HEK293 (cell line): Measurements from ENCODE around the gene SLC30A7.

Source experiments
- CTCF ChIA-PET: fragments of 350-600 bp; formaldehyde crosslinking; extraction: SDS; loops from one replicate; lab custom pipeline; 2021; ENCODE audit warnings: antibody characterized with exemption; lab: Yijun Ruan, JAX
- POLR2A ChIA-PET: fragments of 300-600 bp; formaldehyde crosslinking; extraction: SDS; loops from one replicate; lab custom pipeline; 2020; ENCODE audit warnings: antibody characterized with exemption, inconsistent platforms; lab: Yijun Ruan, JAX
- H3K27ac ChIP-seq: fragments of 200-500 bp; sonication (Bioruptor generic); 2 replicates; pipeline ENCODE4 v1.5.1; 2014; ENCODE audit warnings: low read depth, low read length, control low read depth, inconsistent platforms; ENCODE audit errors: extremely low read depth
- H3K36me3 ChIP-seq, 2 experiments: fragments of 200-500 bp in 1 of 2; sonication (Bioruptor generic) in 1 of 2; 1 replicate in 1 of 2; 2 replicates in 1 of 2; pipeline ENCODE4 v1.5.1; 2014 to 2017; ENCODE audit warnings: inconsistent platforms in 2 of 2, low read length in 2 of 2; ENCODE audit not compliant: control insufficient read depth in 2 of 2, insufficient read depth in 1 of 2
- H3K4me1 ChIP-seq: fragments of 200-500 bp; sonication (Bioruptor generic); 2 replicates; pipeline ENCODE4 v1.5.1; 2014; ENCODE audit warnings: mild to moderate bottlenecking, low read length, inconsistent platforms; ENCODE audit not compliant: control insufficient read depth, insufficient read depth
- H3K4me3 ChIP-seq: 2 replicates; pipeline ENCODE4 v1.5.1; 2011; ENCODE audit warnings: low read depth, mild to moderate bottlenecking, control low read depth, low read length, moderate library complexity
- H3K9me3 ChIP-seq: fragments of 200-500 bp; sonication (Bioruptor generic); 2 replicates; pipeline ENCODE4 v1.5.1; 2014; ENCODE audit warnings: low read depth, low read length, inconsistent platforms; ENCODE audit not compliant: control insufficient read depth, insufficient read depth
- EGR2 ChIP-seq: fragments of 450-650 bp; formaldehyde crosslinking; IDR thresholded peaks from 2 replicates; pipeline ENCODE4 v1.5.1; 2016; ENCODE audit warnings: low read depth, missing biosample characterization, missing genetic modification characterization
- FEZF1 ChIP-seq: fragments of 450-650 bp; formaldehyde crosslinking; IDR thresholded peaks from 2 replicates; pipeline ENCODE4 v1.5.1; 2016; ENCODE audit warnings: missing biosample characterization, missing genetic modification characterization
- GLI4 ChIP-seq: fragments of 450-650 bp; formaldehyde crosslinking; IDR thresholded peaks from 2 replicates; pipeline ENCODE4 v1.5.1; 2016; ENCODE audit warnings: missing biosample characterization, missing genetic modification characterization
- GLIS1 ChIP-seq: fragments of 450-650 bp; formaldehyde crosslinking; IDR thresholded peaks from 2 replicates; pipeline ENCODE4 v1.5.1; 2016; ENCODE audit warnings: missing biosample characterization, missing genetic modification characterization
- KLF7 ChIP-seq: fragments of 450-650 bp; formaldehyde crosslinking; IDR thresholded peaks from 2 replicates; pipeline ENCODE4 v1.5.1; 2016; ENCODE audit warnings: missing biosample characterization, missing genetic modification characterization, borderline replicate concordance
- SP7 ChIP-seq: fragments of 450-650 bp; formaldehyde crosslinking; IDR thresholded peaks from 2 replicates; pipeline ENCODE4 v1.5.1; 2016; ENCODE audit warnings: missing biosample characterization, missing genetic modification characterization
- ZEB2 ChIP-seq: fragments of 450-650 bp; formaldehyde crosslinking; IDR thresholded peaks from 2 replicates; pipeline ENCODE4 v1.5.1; 2016; ENCODE audit warnings: missing biosample characterization, missing genetic modification characterization
- ZNF132 ChIP-seq: fragments of 450-650 bp; formaldehyde crosslinking; IDR thresholded peaks from 2 replicates; pipeline ENCODE4 v1.5.1; 2017; ENCODE audit warnings: missing biosample characterization, missing genetic modification characterization, borderline replicate concordance
- ZNF140 ChIP-seq: fragments of 450-650 bp; formaldehyde crosslinking; IDR thresholded peaks from 2 replicates; pipeline ENCODE4 v1.5.1; 2016; ENCODE audit warnings: missing biosample characterization, missing genetic modification characterization
- ZNF211 ChIP-seq: fragments of 450-650 bp; formaldehyde crosslinking; IDR thresholded peaks from 2 replicates; pipeline ENCODE4 v1.5.1; 2016; ENCODE audit warnings: low read depth, missing biosample characterization, missing genetic modification characterization
- ZNF23 ChIP-seq: fragments of 450-650 bp; formaldehyde crosslinking; IDR thresholded peaks from 2 replicates; pipeline ENCODE4 v1.5.1; 2016; ENCODE audit warnings: missing biosample characterization, missing genetic modification characterization, borderline replicate concordance
- ZNF239 ChIP-seq: fragments of 450-650 bp; formaldehyde crosslinking; IDR thresholded peaks from 2 replicates; pipeline ENCODE4 v1.5.1; 2016; ENCODE audit warnings: missing biosample characterization, missing genetic modification characterization
- ZNF274 ChIP-seq, 2 experiments: fragments of 200-500 bp in 1 of 2; fragments of 450-650 bp in 1 of 2; sonication (Bioruptor generic) in 1 of 2; formaldehyde crosslinking in 1 of 2; IDR thresholded peaks; 2 replicates each; pipeline versions ENCODE4 v1.5.1 to v1.6.1; 2014 to 2016; ENCODE audit warnings: borderline replicate concordance in 1 of 2, inconsistent platforms in 1 of 2, low read length in 1 of 2, missing biosample characterization in 1 of 2, missing genetic modification characterization in 1 of 2
- ZNF292 ChIP-seq: fragments of 450-650 bp; formaldehyde crosslinking; IDR thresholded peaks from 2 replicates; pipeline ENCODE4 v1.5.1; 2016; ENCODE audit warnings: low read depth, missing biosample characterization, missing genetic modification characterization, borderline replicate concordance
- ZNF423 ChIP-seq: fragments of 450-650 bp; formaldehyde crosslinking; IDR thresholded peaks from 2 replicates; pipeline ENCODE4 v1.5.1; 2016; ENCODE audit warnings: missing biosample characterization, missing genetic modification characterization
- ZNF513 ChIP-seq: fragments of 450-650 bp; IDR thresholded peaks from 2 replicates; pipeline ENCODE4 v1.5.1; 2018; ENCODE audit warnings: missing biosample characterization, missing genetic modification characterization
- ZNF544 ChIP-seq: fragments of 450-650 bp; formaldehyde crosslinking; IDR thresholded peaks from 2 replicates; pipeline ENCODE4 v1.5.0; 2017; ENCODE audit warnings: missing biosample characterization, missing genetic modification characterization
- ZNF548 ChIP-seq: fragments of 450-650 bp; formaldehyde crosslinking; IDR thresholded peaks from 2 replicates; pipeline ENCODE4 v1.5.1; 2016; ENCODE audit warnings: missing biosample characterization, missing genetic modification characterization
- ZNF624 ChIP-seq: fragments of 450-650 bp; formaldehyde crosslinking; IDR thresholded peaks from 2 replicates; pipeline ENCODE4 v1.5.1; 2017; ENCODE audit warnings: missing biosample characterization, missing genetic modification characterization
- ZNF629 ChIP-seq: fragments of 450-650 bp; formaldehyde crosslinking; IDR thresholded peaks from 2 replicates; pipeline ENCODE4 v1.5.1; 2017; ENCODE audit warnings: missing biosample characterization, missing genetic modification characterization
- ZNF645 ChIP-seq: fragments of 450-650 bp; formaldehyde crosslinking; IDR thresholded peaks from 2 replicates; pipeline ENCODE4; 2016; ENCODE audit warnings: missing biosample characterization, missing genetic modification characterization
- ZNF654 ChIP-seq: fragments of 450-650 bp; formaldehyde crosslinking; IDR thresholded peaks from 2 replicates; pipeline ENCODE4 v1.5.1; 2016; ENCODE audit warnings: low read depth, missing biosample characterization, missing genetic modification characterization
- ZNF664 ChIP-seq: fragments of 450-650 bp; formaldehyde crosslinking; IDR thresholded peaks from 2 replicates; pipeline ENCODE4 v1.5.1; 2016; ENCODE audit warnings: missing biosample characterization, missing genetic modification characterization
- ZNF701 ChIP-seq: fragments of 450-650 bp; formaldehyde crosslinking; IDR thresholded peaks from 2 replicates; pipeline ENCODE4 v1.5.1; 2016; ENCODE audit warnings: missing biosample characterization, missing genetic modification characterization
- ZNF776 ChIP-seq: fragments of 450-650 bp; formaldehyde crosslinking; IDR thresholded peaks from 2 replicates; pipeline ENCODE4 v1.5.0; 2017; ENCODE audit warnings: missing biosample characterization, missing genetic modification characterization, borderline replicate concordance
- ZNF785 ChIP-seq: fragments of 450-650 bp; formaldehyde crosslinking; IDR thresholded peaks from 2 replicates; pipeline ENCODE4 v1.5.1; 2016; ENCODE audit warnings: missing biosample characterization, missing genetic modification characterization
- ZNF792 ChIP-seq: fragments of 450-650 bp; formaldehyde crosslinking; IDR thresholded peaks from 2 replicates; pipeline ENCODE4 v1.5.1; 2016; ENCODE audit warnings: missing biosample characterization, missing genetic modification characterization
- ZSCAN30 ChIP-seq: fragments of 450-650 bp; IDR thresholded peaks from 2 replicates; pipeline ENCODE4 v1.5.1; 2018; ENCODE audit warnings: missing biosample characterization, mild to moderate bottlenecking, missing genetic modification characterization, moderate library complexity
- ZXDB ChIP-seq: fragments of 450-650 bp; formaldehyde crosslinking; IDR thresholded peaks from 2 replicates; pipeline ENCODE4 v1.5.1; 2016; ENCODE audit warnings: missing biosample characterization, missing genetic modification characterization
- TF ChIP-seq, protein P1 (sequence below): fragments of 450-650 bp; formaldehyde crosslinking; IDR thresholded peaks from 2 replicates; pipeline ENCODE4 v1.5.1; 2016; ENCODE audit warnings: missing biosample characterization, missing genetic modification characterization
- TF ChIP-seq, protein P2 (sequence below): fragments of 450-650 bp; formaldehyde crosslinking; IDR thresholded peaks from 2 replicates; pipeline ENCODE4 v1.5.1; 2017; ENCODE audit warnings: missing biosample characterization, mild to moderate bottlenecking, missing genetic modification characterization, moderate library complexity

The SLC30A7 gene

GRCh38 chr1:100902365-100902764 lies 6.5 kb downstream of the SLC30A7 start:
- H3K36me3 ChIP-seq: peaks cover 28 to 71% of the 10 kb centered on the region in 2 experiments
- POLR2A ChIA-PET: no interaction called here
- H3K9me3 ChIP-seq: no peaks in the 10 kb centered on the region
- TF ChIP-seq ZNF274 (IDR thresholded peaks at IDR 0.05; ENCODE audit: low read length): no peak
- no peak for TF ChIP-seq ZNF274 (tag by site-specific recombination; IDR thresholded peaks at IDR 0.05; ENCODE audit: borderline replicate concordance)
- TF ChIP-seq, protein P1, sequence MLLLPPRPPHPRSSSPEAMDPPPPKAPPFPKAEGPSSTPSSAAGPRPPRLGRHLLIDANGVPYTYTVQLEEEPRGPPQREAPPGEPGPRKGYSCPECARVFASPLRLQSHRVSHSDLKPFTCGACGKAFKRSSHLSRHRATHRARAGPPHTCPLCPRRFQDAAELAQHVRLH: no peak
- TF ChIP-seq ZNF513 (tag by site-specific recombination): no peak
- no peak for TF ChIP-seq GLI4 (tag by site-specific recombination)
- no peak for TF ChIP-seq ZNF23
- TF ChIP-seq ZNF548: no peak
- CTCF ChIA-PET: interaction anchor here (0.6 to 1.2 kb wide), 4 partner anchors 27 to 769 kb away, joined by 3 to 4 read pairs (median 4); partner anchors contain the start of genes SASS6 and TRMT13
- no peak overlapping the region for H3K27ac ChIP-seq
- no peaks in the 10 kb centered on the region for H3K4me1 ChIP-seq
- no peak overlapping the region for H3K4me3 ChIP-seq

DNA sequence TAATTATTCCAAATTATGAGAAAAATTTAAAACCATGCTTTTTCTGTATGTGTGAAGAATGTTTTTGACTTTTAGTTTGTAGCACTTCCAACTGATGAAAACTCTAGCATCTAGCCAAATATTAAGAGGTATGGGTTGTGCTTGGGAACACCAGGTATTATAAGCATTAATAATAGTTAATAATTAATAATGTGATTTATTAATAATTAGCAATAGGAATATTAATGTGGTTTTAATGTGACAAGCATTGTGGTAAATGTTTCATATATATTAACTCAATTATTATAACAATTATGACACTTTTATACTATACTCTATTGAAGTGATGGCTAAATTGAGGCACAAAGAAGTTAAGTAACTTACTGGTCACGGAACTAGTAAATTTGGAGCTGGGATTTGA lies 7.9 kb downstream of the SLC30A7 start:
- Histone ChIP-seq H3K4me1 (no peaks in the 10 kb centered on the region), H3K4me3 (no peak overlapping the region), H3K9me3 (no peaks in the 10 kb centered on the region), H3K36me3 (peaks cover 35 to 73% of the 10 kb centered on the region in 2 experiments), H3K27ac (no peak overlapping the region)
- CTCF ChIA-PET: interaction anchor here (0.7 kb wide), 2 partner anchors 15 to 17 kb away, joined by 3 to 5 read pairs; no protein-coding TSS in a partner anchor
- POLR2A ChIA-PET: no interaction called here
- TF ChIP-seq, protein P2, sequence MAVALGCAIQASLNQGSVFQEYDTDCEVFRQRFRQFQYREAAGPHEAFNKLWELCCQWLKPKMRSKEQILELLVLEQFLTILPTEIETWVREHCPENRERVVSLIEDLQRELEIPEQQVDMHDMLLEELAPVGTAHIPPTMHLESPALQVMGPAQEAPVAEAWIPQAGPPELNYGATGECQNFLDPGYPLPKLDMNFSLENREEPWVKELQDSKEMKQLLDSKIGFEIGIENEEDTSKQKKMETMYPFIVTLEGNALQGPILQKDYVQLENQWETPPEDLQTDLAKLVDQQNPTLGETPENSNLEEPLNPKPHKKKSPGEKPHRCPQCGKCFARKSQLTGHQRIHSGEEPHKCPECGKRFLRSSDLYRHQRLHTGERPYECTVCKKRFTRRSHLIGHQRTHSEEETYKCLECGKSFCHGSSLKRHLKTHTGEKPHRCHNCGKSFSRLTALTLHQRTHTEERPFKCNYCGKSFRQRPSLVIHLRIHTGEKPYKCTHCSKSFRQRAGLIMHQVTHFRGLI (tag by site-specific recombination): no peak
- TF ChIP-seq ZNF645 (tag by site-specific recombination) (no peak), SP7 (tag by site-specific recombination) (no peak), ZNF548 (no peak), ZNF292 (tag by site-specific recombination) (no peak), ZSCAN30 (no peak), ZNF701 (tag by site-specific recombination) (no peak), ZNF664 (no peak), ZNF776 (no peak), ZNF624 (no peak), FEZF1 (no peak)

DNA sequence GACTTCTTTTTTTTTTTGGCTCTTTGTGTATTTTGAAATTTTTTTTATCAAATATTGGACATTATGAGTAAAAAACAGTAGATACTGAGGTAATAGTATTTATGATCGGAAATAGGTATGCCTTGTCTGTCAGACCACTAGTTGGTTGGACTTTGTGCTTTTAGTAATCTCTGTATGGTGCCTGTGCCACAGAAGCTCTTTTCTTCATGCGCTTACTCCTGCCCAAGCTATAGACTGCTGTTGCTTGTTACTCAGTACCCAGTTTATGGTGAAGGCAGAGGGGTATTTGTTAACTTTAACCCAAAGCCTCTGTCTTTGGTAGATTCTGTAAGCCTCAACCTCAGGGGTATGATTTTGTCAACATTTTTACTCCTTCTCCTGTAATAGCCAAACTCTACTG lies 8.6 kb downstream of the SLC30A7 start:
- H3K9me3 ChIP-seq: no peaks in the 10 kb centered on the region
- no peak overlapping the region for H3K27ac ChIP-seq
- CTCF ChIA-PET: interaction anchor here (0.7 kb wide), 3 partner anchors 14 to 443 kb away, joined by 3 to 5 read pairs (median 3); no protein-coding TSS in a partner anchor
- no peak overlapping the region for H3K4me3 ChIP-seq
- H3K36me3 ChIP-seq: peaks cover 34 to 73% of the 10 kb centered on the region in 2 experiments
- POLR2A ChIA-PET: no interaction called here
- H3K4me1 ChIP-seq: no peaks in the 10 kb centered on the region
- TF ChIP-seq ZNF239 (tag by site-specific recombination): no peak
- TF ChIP-seq SP7 (tag by site-specific recombination): no peak
- no peak for TF ChIP-seq ZNF211 (tag by site-specific recombination)
- TF ChIP-seq ZNF544 (tag by site-specific recombination): no peak
- no peak for TF ChIP-seq ZNF132 (tag by site-specific recombination)
- TF ChIP-seq ZNF654 (tag by site-specific recombination): no peak
- TF ChIP-seq ZEB2 (tag by site-specific recombination): no peak
- TF ChIP-seq ZXDB (tag by site-specific recombination): no peak
- no peak for TF ChIP-seq GLIS1
- no peak for TF ChIP-seq ZNF629 (tag by site-specific recombination)
- TF ChIP-seq ZNF423 (tag by site-specific recombination): no peak
- TF ChIP-seq ZNF140 (tag by site-specific recombination): no peak
- no peak for TF ChIP-seq ZNF548
- no peak for TF ChIP-seq ZNF785
- no peak for TF ChIP-seq KLF7 (tag by site-specific recombination)
- no peak for TF ChIP-seq EGR2
- TF ChIP-seq ZNF792: no peak
